H1 (cell line): ENCODE results near the gene PLEKHG4. TPM values are rescaled to one million over a fixed set of nuclear protein-coding genes. Genes with fewer than 3 reads are reported as not detected.

Source experiments
- CTCF ChIA-PET: fragments of 300-600 bp; sonication (Branson Sonifier 250); formaldehyde crosslinking; loops from one replicate; lab custom pipeline; 2021; ENCODE audit not compliant: partially characterized antibody; lab: Charles Lee
- POLR2A ChIA-PET: fragments of 300-600 bp; sonication (Branson Sonifier 250); formaldehyde crosslinking; loops from one replicate; lab custom pipeline; 2021; ENCODE audit warnings: inconsistent platforms; ENCODE audit not compliant: partially characterized antibody; lab: Charles Lee
- DNase-seq, 2 experiments: peaks; one replicate each; pipeline versions ENCODE4 v3.0.0 to v3.0.0-alpha.2; 2010 to 2022; ENCODE audit warnings: low spot score in 2 of 2, low read depth in 1 of 2, mixed read lengths in 1 of 2
- FAIRE-seq: peaks from 2 replicates; lab custom pipeline; 2011; peaks lifted over from hg19 to GRCh38; lab: Jason Lieb, UNC
- H2AFZ ChIP-seq: 2 replicates; pipeline ENCODE4 v1.8.1; 2012; ENCODE audit warnings: low read length, inconsistent platforms
- H2AK5ac ChIP-seq: 2 replicates; pipeline ENCODE4 v1.6.1; 2013; ENCODE audit warnings: low read depth, low read length
- H2BK120ac ChIP-seq: replicated peaks from 2 replicates; pipeline ENCODE3; 2013; ENCODE audit warnings: low read depth, low read length, inconsistent platforms
- H2BK12ac ChIP-seq: 2 replicates; pipeline ENCODE4 v1.6.1; 2013; ENCODE audit warnings: low read depth, low read length
- H2BK15ac ChIP-seq: 2 replicates; pipeline ENCODE4 v1.6.1; 2013; ENCODE audit warnings: low read length
- H2BK20ac ChIP-seq: 2 replicates; pipeline ENCODE4 v1.6.1; 2013; ENCODE audit warnings: low read length
- H2BK5ac ChIP-seq: 2 replicates; pipeline ENCODE4 v1.6.1; 2013; ENCODE audit warnings: low read depth, low read length
- H3K14ac ChIP-seq: 2 replicates; pipeline ENCODE4 v1.6.1; 2013; ENCODE audit warnings: inconsistent platforms; ENCODE audit not compliant: insufficient read length
- H3K18ac ChIP-seq: 2 replicates; pipeline ENCODE4 v1.6.1; 2013; ENCODE audit warnings: low read length; ENCODE audit errors: extremely low read depth
- H3K23ac ChIP-seq: 2 replicates; pipeline ENCODE4 v1.6.1; 2013; ENCODE audit warnings: inconsistent platforms; ENCODE audit not compliant: insufficient read length
- H3K23me2 ChIP-seq: 2 replicates; pipeline ENCODE4 v1.6.1; 2013; ENCODE audit warnings: low read depth, low read length
- H3K27ac ChIP-seq: 2 replicates; pipeline ENCODE4 v1.6.1; 2011; ENCODE audit warnings: low read depth, low read length, inconsistent platforms
- H3K27me3 ChIP-seq, 4 experiments: replicated peaks in 1 of 4; 1 replicate in 1 of 4; 2 replicates in 3 of 4; pipeline versions ENCODE4 v1.6.1 to v1.8.1; 2011 to 2013; ENCODE audit warnings: low read length in 3 of 4, mild to moderate bottlenecking in 3 of 4, inconsistent platforms in 2 of 4, mixed read lengths in 2 of 4, moderate library complexity in 1 of 4; ENCODE audit not compliant: control insufficient read depth in 3 of 4, insufficient read depth in 3 of 4; ENCODE audit errors: extremely low read depth in 1 of 4
- H3K36me3 ChIP-seq, 4 experiments: 2 replicates each; pipeline versions ENCODE4 v1.6.1 to v1.8.1; 2011 to 2013; ENCODE audit warnings: mild to moderate bottlenecking in 4 of 4, low read length in 3 of 4, moderate library complexity in 2 of 4, control low read depth in 1 of 4, inconsistent platforms in 1 of 4; ENCODE audit not compliant: insufficient read depth in 4 of 4, control insufficient read depth in 2 of 4
- H3K4ac ChIP-seq: replicated peaks from 2 replicates; pipeline ENCODE3; 2013; ENCODE audit warnings: low read length, low read depth, mixed read lengths, inconsistent platforms; ENCODE audit not compliant: insufficient read length
- H3K4me1 ChIP-seq, 4 experiments: replicated peaks in 1 of 4; 1 replicate in 1 of 4; 2 replicates in 3 of 4; pipeline versions ENCODE4 v1.6.1 to v1.8.1; 2011 to 2013; ENCODE audit warnings: low read length in 3 of 4, inconsistent platforms in 2 of 4, mixed read lengths in 1 of 4; ENCODE audit not compliant: insufficient read depth in 4 of 4, control insufficient read depth in 3 of 4
- H3K4me2 ChIP-seq, 2 experiments: 2 replicates each; pipeline versions ENCODE4 v1.6.1 to v1.8.1; 2011 to 2013; ENCODE audit warnings: low read depth in 2 of 2, low read length in 2 of 2, control low read depth in 1 of 2, inconsistent platforms in 1 of 2, mild to moderate bottlenecking in 1 of 2; ENCODE audit not compliant: insufficient read depth in 1 of 2
- H3K4me3 ChIP-seq, 4 experiments: fragments of 200-600, 300-600 bp in 1 of 4; sonication (generic), shearing (Covaris generic), sonication (Bioruptor Twin) in 1 of 4; 2 replicates each; pipeline versions ENCODE4 v1.5.1 to v1.8.1; 2011 to 2016; ENCODE audit warnings: low read length in 4 of 4, low read depth in 3 of 4, control low read depth in 2 of 4, inconsistent platforms in 2 of 4, mild to moderate bottlenecking in 2 of 4, mixed read lengths in 1 of 4, moderate library complexity in 1 of 4; ENCODE audit not compliant: insufficient read depth in 2 of 4; ENCODE audit errors: extremely low read depth in 1 of 4
- H3K56ac ChIP-seq: replicated peaks from 2 replicates; pipeline ENCODE3; 2013; ENCODE audit warnings: low read depth, mild to moderate bottlenecking, mixed read lengths, low read length, inconsistent platforms; ENCODE audit not compliant: insufficient read length
- H3K79me1 ChIP-seq: 2 replicates; pipeline ENCODE4 v1.6.1; 2013; ENCODE audit warnings: low read depth, low read length, control low read depth
- H3K79me2 ChIP-seq, 2 experiments: 2 replicates each; pipeline versions ENCODE4 v1.6.1 to v1.8.1; 2012 to 2013; ENCODE audit warnings: low read length in 2 of 2, mild to moderate bottlenecking in 2 of 2, inconsistent platforms in 1 of 2; ENCODE audit not compliant: insufficient read depth in 2 of 2, control insufficient read depth in 1 of 2
- H3K9ac ChIP-seq, 4 experiments: replicated peaks in 1 of 4; 1 replicate in 1 of 4; 2 replicates in 3 of 4; pipeline versions ENCODE4 v1.6.1 to v1.8.1; 2011 to 2013; ENCODE audit warnings: low read depth in 3 of 4, low read length in 3 of 4, control low read depth in 2 of 4, mild to moderate bottlenecking in 2 of 4, moderate library complexity in 2 of 4, inconsistent platforms in 1 of 4; ENCODE audit errors: extremely low read depth in 1 of 4
- H3K9me3 ChIP-seq, 2 experiments: 2 replicates each; pipeline versions ENCODE4 v1.6.1 to v1.8.1; 2012 to 2013; ENCODE audit warnings: mild to moderate bottlenecking in 2 of 2, moderate library complexity in 2 of 2, control low read depth in 1 of 2, inconsistent platforms in 1 of 2, low read depth in 1 of 2, low read length in 1 of 2, mixed read lengths in 1 of 2; ENCODE audit not compliant: insufficient read depth in 2 of 2
- H4K20me1 ChIP-seq, 2 experiments: replicated peaks in 1 of 2; 2 replicates each; pipeline versions ENCODE3 to v1.8.1; 2011 to 2013; ENCODE audit warnings: inconsistent platforms in 2 of 2, low read length in 2 of 2, mild to moderate bottlenecking in 1 of 2; ENCODE audit not compliant: insufficient read depth in 2 of 2, control insufficient read depth in 1 of 2
- H4K5ac ChIP-seq: 2 replicates; pipeline ENCODE4 v1.6.1; 2013; ENCODE audit warnings: low read length, low read depth, mixed read lengths, inconsistent platforms; ENCODE audit not compliant: insufficient read length
- H4K8ac ChIP-seq: 2 replicates; pipeline ENCODE4 v1.8.0; 2013; ENCODE audit warnings: mild to moderate bottlenecking, moderate library complexity, low read length, inconsistent platforms; ENCODE audit not compliant: insufficient read depth; ENCODE audit errors: extremely low read depth
- H4K91ac ChIP-seq: replicated peaks from 2 replicates; pipeline ENCODE3; 2013; ENCODE audit warnings: low read length, mixed read lengths, inconsistent platforms; ENCODE audit not compliant: insufficient read length
- POU5F1 ChIP-seq: IDR thresholded peaks from 2 replicates; pipeline ENCODE4 v1.6.1; 2011; ENCODE audit warnings: low read depth, mild to moderate bottlenecking, low read length, moderate library complexity
- RFX5 ChIP-seq: IDR thresholded peaks from 2 replicates; pipeline ENCODE4 v1.6.1; 2011; ENCODE audit warnings: low read depth, low read length, improper control_type of control experiment, borderline replicate concordance
- RNF2 ChIP-seq: fragments of 200-900, 300-1000 bp; sonication (generic); IDR thresholded peaks from 2 replicates; pipeline ENCODE4 v1.7.1; 2016; ENCODE audit warnings: borderline replicate concordance, low read depth, mild to moderate bottlenecking, antibody characterized with exemption, low read length; ENCODE audit not compliant: poor library complexity, severe bottlenecking; ENCODE audit errors: missing control alignments
- SIRT6 ChIP-seq: IDR thresholded peaks from one replicate; pipeline ENCODE4 v1.7.1; 2012; ENCODE audit warnings: low read length, inconsistent platforms
- SP1 ChIP-seq: IDR thresholded peaks from 2 replicates; pipeline ENCODE4 v1.6.1; 2011; ENCODE audit warnings: low read depth, low read length
- TBP ChIP-seq: IDR thresholded peaks from 2 replicates; pipeline ENCODE4 v1.6.1; 2011; ENCODE audit warnings: low read depth, low read length, improper control_type of control experiment
- TEAD4 ChIP-seq: IDR thresholded peaks from 2 replicates; pipeline ENCODE4 v1.6.1; 2012; ENCODE audit warnings: low read depth, low read length, inconsistent platforms, mixed read lengths
- YY1 ChIP-seq: IDR thresholded peaks from 2 replicates; pipeline ENCODE4 v1.6.1; 2011; ENCODE audit warnings: low read depth, mild to moderate bottlenecking, low read length
- WGBS, 2 experiments: shearing (Covaris generic) in 1 of 2; methylation state at CpG; one replicate each; pipeline versions ENCODE4 v1.1.6 to v1.1.7; 2013 to 2015; ENCODE audit warnings: low lambda C conversion rate in 2 of 2, mixed read lengths in 2 of 2, inconsistent platforms in 1 of 2, low coverage in 1 of 2, missing lambda C conversion rate in 1 of 2; ENCODE audit not compliant: insufficient replicate concordance in 2 of 2, insufficient coverage in 1 of 2, insufficient read length in 1 of 2; ENCODE audit errors: extremely low coverage in 1 of 2, missing lambda C conversion rate in 1 of 2; 5-methylcytosine and 5-hydroxymethylcytosine counted together
- polyA plus RNA-seq, 7 experiments: library from polyadenylated mRNA; depleted of rRNA in 3 of 7; stranded (reverse) in 5 of 7; unstranded in 2 of 7; fragments of >200 nt in 5 of 7; fragments of 200-250 nt in 2 of 7; gene quantifications; 1 replicate in 5 of 7; 2 replicates in 1 of 7; 4 replicates in 1 of 7; pipeline versions ENCODE4 v1.2.1 to v1.2.3, GENCODE V29; 2011 to 2013; ENCODE audit warnings: missing spikeins in 2 of 7, mixed read lengths in 2 of 7
- total RNA-seq: library from RNA; stranded (reverse); fragmentation: NEBNext Ultra II Directional; extraction: Animal tissue kit (Norgen Biotek cat#: 25700); gene quantifications from 2 replicates; pipeline ENCODE4 v1.2.1, GENCODE V29; 2021
- TF ChIP-seq, protein P1 (sequence below): IDR thresholded peaks from 2 replicates; pipeline ENCODE4 v1.6.1; 2012; ENCODE audit warnings: low read length, inconsistent platforms

PLEKHG4 gene
- total and polyA plus RNA-seq, 2 of the 8 experiments (the other 6 are each of a cell fraction or from before 2014, with no cell fraction given), result 7.7 to 11.1 TPM

DNA sequence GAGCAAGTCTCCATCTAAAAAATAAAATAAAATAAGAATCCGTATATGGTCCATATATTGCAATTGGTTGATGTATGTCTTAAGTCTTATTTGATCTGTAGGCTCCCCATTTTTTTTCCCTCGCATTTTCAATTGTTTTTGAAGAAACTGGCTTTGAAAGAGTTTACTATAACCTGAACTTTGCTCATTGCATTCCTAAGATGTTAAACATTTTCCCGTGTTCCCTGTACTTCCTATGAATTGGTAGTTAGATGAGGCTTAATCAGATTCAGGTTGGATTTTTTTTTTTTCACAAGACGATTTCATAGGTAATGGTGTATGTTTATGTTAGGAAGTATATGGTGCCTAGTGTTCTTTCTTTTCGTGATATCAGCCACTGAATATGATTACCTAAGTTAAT is 50.6 kb downstream of the PLEKHG4 start:
- TF ChIP-seq SP1 (no peak), TEAD4 (no peak), RNF2 (no peak), POU5F1 (no peak), TBP (no peak), YY1 (no peak), SIRT6 (no peak), RFX5 (no peak)
- TF ChIP-seq, protein P1, sequence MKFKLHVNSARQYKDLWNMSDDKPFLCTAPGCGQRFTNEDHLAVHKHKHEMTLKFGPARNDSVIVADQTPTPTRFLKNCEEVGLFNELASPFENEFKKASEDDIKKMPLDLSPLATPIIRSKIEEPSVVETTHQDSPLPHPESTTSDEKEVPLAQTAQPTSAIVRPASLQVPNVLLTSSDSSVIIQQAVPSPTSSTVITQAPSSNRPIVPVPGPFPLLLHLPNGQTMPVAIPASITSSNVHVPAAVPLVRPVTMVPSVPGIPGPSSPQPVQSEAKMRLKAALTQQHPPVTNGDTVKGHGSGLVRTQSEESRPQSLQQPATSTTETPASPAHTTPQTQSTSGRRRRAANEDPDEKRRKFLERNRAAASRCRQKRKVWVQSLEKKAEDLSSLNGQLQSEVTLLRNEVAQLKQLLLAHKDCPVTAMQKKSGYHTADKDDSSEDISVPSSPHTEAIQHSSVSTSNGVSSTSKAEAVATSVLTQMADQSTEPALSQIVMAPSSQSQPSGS, result no peak
- Histone ChIP-seq H3K4me2 (no peak overlapping the region), H2AFZ (no peak overlapping the region), H3K23ac (no peak overlapping the region), H3K4me1 (no peaks in the 10 kb centered on the region; a peak in 1 of 7 replicates), H3K4ac (no peak overlapping the region), H3K79me2 (no peaks in the 10 kb centered on the region), H3K56ac (no peak overlapping the region), H2BK5ac (no peak overlapping the region), H4K91ac (no peak overlapping the region), H3K27me3 (no peaks in the 10 kb centered on the region), H4K8ac (no peak overlapping the region), H2BK12ac (no peak overlapping the region), H3K23me2 (peaks cover 7% of the 10 kb centered on the region; the same call in 1 of the 2 replicates), H3K14ac (no peak overlapping the region), H3K36me3 (no peaks in the 10 kb centered on the region), H2BK20ac (no peak overlapping the region), H2AK5ac (no peak overlapping the region), H4K5ac (no peak overlapping the region), H3K79me1 (no peaks in the 10 kb centered on the region), H4K20me1 (no peaks in the 10 kb centered on the region), H2BK15ac (no peak overlapping the region), H3K27ac (no peak overlapping the region), H2BK120ac (no peak overlapping the region), H3K9ac (no peak overlapping the region), H3K4me3 (no peak overlapping the region), H3K9me3 (peaks cover 0 to 4% of the 10 kb centered on the region in 2 experiments; a peak in 1 of 4 replicates), H3K18ac (no peak overlapping the region)
- ChIA-PET CTCF (interaction anchor here (0.7 to 1.3 kb wide), 2 partner anchors 30 to 70 kb away, joined by 3 read pairs; no protein-coding TSS in a partner anchor), POLR2A (no interaction called here)
- WGBS, 2 experiments, result 79% methylated on average over 5 of the region's 5 CpGs; no CpG with 5 or more reads in 1 of the 2 experiments
- DNase-seq (no peak), FAIRE-seq (no peak)
